GM18861 (cell line): ENCODE measurements around the gene TP53RK.
"Not testable (repeated sequence)": the region's sequence is repeated elsewhere in the genome, so short reads cannot be mapped to it uniquely, and the experiment has no call there.

Experiments used
- ATAC-seq: cut with Tn5 transposase; IDR thresholded peaks from one replicate; pipeline ENCODE4 v1.9.1; 2021; ENCODE audit not compliant: unreplicated experiment

Gene TP53RK

DNA sequence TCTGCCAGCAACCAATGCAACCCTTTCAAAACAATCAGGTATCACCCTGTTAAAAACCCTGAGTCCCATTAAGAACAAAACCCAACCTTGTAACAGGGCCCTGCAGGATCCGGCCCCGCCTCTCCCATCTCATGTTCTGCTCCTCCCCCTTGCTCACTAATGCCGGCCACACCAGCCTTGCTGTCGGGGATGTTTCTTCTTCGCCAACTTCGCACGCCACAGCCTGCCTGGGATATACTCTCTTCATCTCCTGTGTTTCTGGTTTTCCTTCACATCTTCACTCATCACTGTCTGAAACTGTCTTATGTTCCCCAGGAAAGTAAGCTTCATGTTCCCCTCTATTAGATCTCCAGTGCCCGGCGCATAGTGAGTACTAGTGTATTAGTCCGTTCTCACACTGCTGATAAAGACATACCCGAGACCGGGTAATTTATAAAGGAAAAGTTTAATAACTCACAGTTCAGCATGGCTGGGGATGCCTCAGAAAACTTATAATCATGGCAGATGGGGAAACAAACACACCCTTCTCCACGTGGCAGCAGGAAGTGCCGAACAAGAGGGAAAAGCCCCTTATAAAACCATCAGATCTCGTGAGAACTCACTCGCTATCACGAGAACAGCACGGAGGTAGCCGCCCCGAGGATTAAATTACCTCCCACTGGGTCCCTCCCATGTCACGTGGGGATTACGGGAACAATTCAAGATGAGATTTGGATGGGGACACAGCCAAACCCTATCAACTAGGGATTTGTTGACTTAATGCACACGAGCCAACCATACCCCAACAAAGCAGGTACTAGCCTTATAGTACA, 5.1 kb downstream of the TP53RK start:
- ATAC-seq = no peak

GRCh38 chr20:46683668-46683938, 5.6 kb downstream of the TP53RK start:
- no peak for ATAC-seq

GRCh38 chr20:46683011-46683667, 6.1 kb downstream of the TP53RK start:
- no peak for ATAC-seq

- ATAC-seq = no peak
Observed at GRCh38 chr20:46682063-46682821, 7.0 kb downstream of the TP53RK start.

DNA sequence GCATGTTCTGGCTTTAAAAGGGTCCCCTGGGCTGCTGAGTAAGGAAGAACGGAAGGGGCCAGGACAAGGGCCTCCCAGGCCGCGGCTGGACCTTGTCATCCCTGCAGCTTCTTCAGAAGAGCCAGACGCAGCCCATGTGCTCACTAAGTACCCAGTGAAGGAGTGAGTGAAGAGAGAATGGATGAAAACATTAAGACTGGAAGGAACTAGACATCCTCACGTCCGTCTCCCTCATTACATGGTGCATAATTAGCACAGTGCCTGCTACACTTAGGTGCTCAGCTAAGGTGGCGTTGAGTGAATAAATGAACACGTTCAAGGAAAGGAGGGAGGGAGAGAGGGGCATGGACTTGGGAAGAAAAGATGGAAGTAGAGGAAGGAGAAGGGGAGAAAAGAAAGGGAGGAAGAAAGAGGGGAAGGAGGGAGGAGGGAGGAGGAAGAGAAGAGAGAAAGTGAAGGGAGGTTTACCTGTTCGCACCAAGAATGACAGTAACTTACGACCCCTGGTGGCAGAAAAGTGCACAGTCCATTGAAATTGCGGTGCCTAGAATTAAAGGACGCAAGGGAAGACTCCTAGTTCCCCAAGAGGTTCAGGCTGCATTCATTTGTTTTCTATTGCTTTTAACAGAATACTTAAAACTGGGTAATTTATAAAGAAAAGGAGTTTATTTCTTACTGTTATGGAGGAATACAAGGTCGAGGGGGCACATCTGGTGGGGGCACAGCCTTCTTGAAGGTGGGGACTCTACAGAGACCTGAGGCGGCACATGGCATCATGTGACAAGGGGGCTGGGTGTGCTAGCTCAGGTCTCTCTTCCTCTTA, 8.0 kb downstream of the TP53RK start:
- no peak for ATAC-seq

GRCh38 chr20:46680684-46681031, 8.6 kb downstream of the TP53RK start:
- no peak for ATAC-seq

DNA sequence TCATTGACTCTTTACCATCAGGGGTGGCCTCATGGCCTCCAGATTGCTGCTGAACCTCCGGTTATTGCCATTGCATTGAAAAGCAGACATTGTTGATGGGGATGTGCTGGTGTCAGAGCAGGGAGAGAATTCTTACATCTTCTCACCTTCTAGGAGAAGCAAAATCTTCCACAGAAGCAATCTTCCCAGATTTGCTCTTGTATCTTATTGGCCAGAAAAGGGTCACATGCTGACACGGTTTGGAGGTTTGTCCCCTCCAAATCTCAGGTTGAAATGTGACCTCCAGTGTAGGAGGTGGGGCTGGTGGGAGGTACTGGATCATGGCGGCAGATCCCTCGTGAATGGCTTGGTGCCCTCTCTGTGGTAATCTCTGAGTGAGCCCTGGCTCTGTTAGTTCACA, 10.7 kb downstream of the TP53RK start:
- ATAC-seq = no peak

GRCh38 chr20:46677608-46678007, 11.6 kb downstream of the TP53RK start:
- no peak for ATAC-seq

DNA sequence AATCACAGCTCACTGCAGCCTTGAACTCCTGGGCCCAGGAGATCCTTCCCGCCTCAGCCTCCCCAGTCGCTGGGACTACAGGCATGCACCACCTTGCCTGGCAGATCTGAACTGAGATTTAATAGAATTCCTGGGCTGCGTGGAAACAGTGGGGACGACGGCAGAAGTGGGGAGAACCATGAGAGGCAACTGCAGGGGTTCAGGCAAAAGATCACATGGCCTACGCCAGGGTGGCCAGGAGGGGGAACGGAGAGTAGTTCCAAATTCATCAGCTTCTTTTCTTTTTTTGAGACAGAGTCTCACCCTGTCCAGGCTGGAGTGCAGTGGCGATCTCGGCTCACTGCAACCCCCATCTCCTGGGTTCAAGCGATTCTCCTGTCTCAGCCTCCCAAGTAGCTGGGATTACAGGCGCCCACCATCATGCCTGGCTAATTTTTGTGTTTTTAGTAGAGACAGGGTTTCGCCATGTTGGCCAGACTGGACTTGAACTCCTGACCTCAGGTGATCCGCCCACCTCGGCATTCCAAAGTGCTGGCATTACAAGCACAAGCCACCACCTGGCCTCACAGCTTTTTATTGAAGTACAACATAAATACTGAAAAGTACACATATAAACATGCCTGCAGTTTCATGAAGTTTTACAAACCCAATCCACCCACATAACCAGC, 12.5 kb downstream of the TP53RK start:
- ATAC-seq = not testable (repeated sequence)

GRCh38 chr20:46674253-46675083, 14.8 kb downstream of the TP53RK start:
- no peak for ATAC-seq

- no peak for ATAC-seq
Observed at GRCh38 chr20:46673394-46674252, 15.6 kb downstream of the TP53RK start.

- no peak for ATAC-seq
Observed at GRCh38 chr20:46672543-46673148, 16.6 kb downstream of the TP53RK start.

GRCh38 chr20:46671866-46672542, 17.2 kb downstream of the TP53RK start:
- ATAC-seq = no peak

GRCh38 chr20:46670585-46671584, 18.4 kb downstream of the TP53RK start:
- ATAC-seq = no peak

- ATAC-seq = no peak
Observed at GRCh38 chr20:46670228-46670584, 19.0 kb downstream of the TP53RK start.

GRCh38 chr20:46666818-46667515, 22.3 kb downstream of the TP53RK start:
- no peak for ATAC-seq
